ENCODE results near the gene ADCY9.

ADCY9 gene

GRCh38 chr16:4055748-4056147 is 60.5 kb downstream of the ADCY9 start:
- CTCF ChIA-PET, result interaction anchor here (0.6 to 0.9 kb wide), 2 partner anchors 73 to 126 kb away, joined by 3 to 4 read pairs; no protein-coding TSS in a partner anchor
- TF ChIP-seq CTCF (conservative IDR thresholded peaks at IDR 0.05; ENCODE audit: low read depth), result no peak
- DNase-seq (ENCODE audit: low spot score), result no peak

GRCh38 chr16:4053301-4053845 is 62.9 kb downstream of the ADCY9 start:
- POLR2A ChIA-PET (ENCODE audit: low non-redundant PET), result no interaction called here
- no peak for TF ChIP-seq CTCF (conservative IDR thresholded peaks at IDR 0.05; ENCODE audit: low read depth)
- CTCF ChIA-PET, result interaction anchor here (0.6 kb wide), 1 partner anchor 122 kb away, joined by 3 read pairs; no protein-coding TSS in a partner anchor
- peak overlapping the region; percentile 96 for H3K27ac ChIP-seq
- no peak for DNase-seq (ENCODE audit: low spot score)

More at GRCh38 chr16:4055748-4056147, 60.5 kb downstream of the ADCY9 start:
- POLR2A ChIA-PET (ENCODE audit: low non-redundant PET), result no interaction called here
- H3K27ac ChIP-seq, result peak overlapping the region; percentile 96

GRCh38 chr16:4052801-4053293 is 63.4 kb downstream of the ADCY9 start:
- no peak for TF ChIP-seq CTCF (conservative IDR thresholded peaks at IDR 0.05; ENCODE audit: low read depth)
- no peak for DNase-seq (ENCODE audit: low spot score)
- H3K27ac ChIP-seq, result peak overlapping the region; percentile 96
- ChIA-PET CTCF (no interaction called here), POLR2A (ENCODE audit: low non-redundant PET) (no interaction called here)

GRCh38 chr16:4052096-4052495 is 64.1 kb downstream of the ADCY9 start:
- no peak for TF ChIP-seq CTCF (conservative IDR thresholded peaks at IDR 0.05; ENCODE audit: low read depth)
- POLR2A ChIA-PET (ENCODE audit: low non-redundant PET), result no interaction called here
- no peak overlapping the region for H3K27ac ChIP-seq

GRCh38 chr16:4051591-4051990 is 64.7 kb downstream of the ADCY9 start:
- CTCF ChIA-PET, result interaction anchor here (0.5 kb wide), 1 partner anchor 1080 kb away, joined by 3 read pairs; no protein-coding TSS in a partner anchor
- DNase-seq (ENCODE audit: low spot score), result peak; percentile 72
- no peak overlapping the region for H3K27ac ChIP-seq
- TF ChIP-seq CTCF (conservative IDR thresholded peaks at IDR 0.05; ENCODE audit: low read depth), result no peak
- POLR2A ChIA-PET (ENCODE audit: low non-redundant PET), result no interaction called here

More at GRCh38 chr16:4052096-4052495, 64.1 kb downstream of the ADCY9 start:
- CTCF ChIA-PET, result interaction anchor here (0.5 kb wide), 1 partner anchor 1080 kb away, joined by 3 read pairs; no protein-coding TSS in a partner anchor
- DNase-seq (ENCODE audit: low spot score), result no peak

GRCh38 chr16:4049031-4049430 is 67.2 kb downstream of the ADCY9 start:
- CTCF ChIA-PET, result no interaction called here
- no peak for DNase-seq (ENCODE audit: low spot score)
- POLR2A ChIA-PET (ENCODE audit: low non-redundant PET), result no interaction called here
- TF ChIP-seq CTCF (conservative IDR thresholded peaks at IDR 0.05; ENCODE audit: low read depth), result no peak
- no peak overlapping the region for H3K27ac ChIP-seq
